Gastrocnemius medialis (tissue), 4 donors: Measurements from ENCODE around the gene NPIPB2. TPM values are rescaled to one million over a fixed set of nuclear protein-coding genes. Genes with fewer than 3 reads are reported as not detected.

Source experiments
- ATAC-seq, 2 donors: fragments of 150-250 bp; one replicate each; pipeline ENCODE4 v1.9.1; 2016
- DNase-seq, 2 donors: peaks; one replicate each; pipeline ENCODE4 v3.0.0-alpha.2; 2019
- H3K27ac ChIP-seq, 4 donors: fragments of 200-600 bp; sonication (generic); 1 replicate in 1 of 4; 2 replicates in 3 of 4; pipeline ENCODE4 v1.5.1; 2016 to 2018; ENCODE audit warnings: mild to moderate bottlenecking in 2 of 4, moderate library complexity in 1 of 4
- H3K27me3 ChIP-seq, 3 donors: fragments of 200-600 bp; sonication (generic) in 2 of 3; 1 replicate in 1 of 3; 2 replicates in 2 of 3; pipeline versions ENCODE4 v1.5.1 to v1.6.0; 2016 to 2019; ENCODE audit warnings: mild to moderate bottlenecking in 1 of 3, moderate library complexity in 1 of 3
- H3K36me3 ChIP-seq, 2 donors: fragments of 200-600 bp; sonication (generic) in 1 of 2; one replicate each; pipeline ENCODE4 v1.5.1; 2017 to 2018
- H3K4me1 ChIP-seq, 2 donors: fragments of 200-600 bp; sonication (generic) in 1 of 2; one replicate each; pipeline ENCODE4 v1.5.1; 2016 to 2017; ENCODE audit warnings: mild to moderate bottlenecking in 2 of 2
- H3K4me3 ChIP-seq, 4 donors: fragments of 200-600 bp; sonication (generic) in 3 of 4; 1 replicate in 1 of 4; 2 replicates in 3 of 4; pipeline ENCODE4 v1.5.1; 2016 to 2019; ENCODE audit warnings: mild to moderate bottlenecking in 2 of 4
- H3K9me3 ChIP-seq, 3 donors: fragments of 200-600 bp; sonication (generic) in 2 of 3; 1 replicate in 1 of 3; 2 replicates in 2 of 3; pipeline ENCODE4 v1.5.1; 2016 to 2019
- POLR2A ChIP-seq, 2 donors: fragments of 450-650 bp; IDR thresholded peaks; one replicate each; pipeline ENCODE4 v1.6.1; 2017; ENCODE audit warnings: antibody characterized with exemption in 2 of 2, mild to moderate bottlenecking in 2 of 2, moderate library complexity in 2 of 2
- in situ Hi-C, 4 donors: fragments of 200-750 bp; cut with MboI; loops; one replicate each; pipeline versions ENCODE4 v1.15.0 to v1.8.0; 2017; ENCODE audit warnings: low sequenced_read_pairs in 4 of 4
- intact Hi-C: fragments of 100-400 bp; cut with DNase I; formaldehyde crosslinking; loops from one replicate; pipeline ENCODE4 v1.15.1; 2023; ENCODE audit warnings: low total_unique reads
- total RNA-seq, 4 donors: library from RNA; depleted of rRNA; stranded (reverse); fragments of >200 nt; gene quantifications; one replicate each; pipeline versions ENCODE4 v1.1.0 to v1.2.3, GENCODE V29; 2016
- TF ChIP-seq, protein P1 (sequence below), 5 experiments: fragments of 450-650 bp in 3 of 5; fragments of 200-600 bp in 2 of 5; sonication (generic) in 2 of 5; IDR thresholded peaks in 4 of 5; conservative IDR thresholded peaks in 1 of 5; 1 replicate in 4 of 5; 2 replicates in 1 of 5; pipeline ENCODE4 v1.5.1; 2016 to 2019; ENCODE audit warnings: antibody characterized with exemption in 5 of 5, mild to moderate bottlenecking in 3 of 5, moderate library complexity in 3 of 5

NPIPB2 gene
- total RNA-seq, 4 donors from 2014 or later = 2.3 to 5.5 (median 4.1) TPM; not detected in 1

DNA sequence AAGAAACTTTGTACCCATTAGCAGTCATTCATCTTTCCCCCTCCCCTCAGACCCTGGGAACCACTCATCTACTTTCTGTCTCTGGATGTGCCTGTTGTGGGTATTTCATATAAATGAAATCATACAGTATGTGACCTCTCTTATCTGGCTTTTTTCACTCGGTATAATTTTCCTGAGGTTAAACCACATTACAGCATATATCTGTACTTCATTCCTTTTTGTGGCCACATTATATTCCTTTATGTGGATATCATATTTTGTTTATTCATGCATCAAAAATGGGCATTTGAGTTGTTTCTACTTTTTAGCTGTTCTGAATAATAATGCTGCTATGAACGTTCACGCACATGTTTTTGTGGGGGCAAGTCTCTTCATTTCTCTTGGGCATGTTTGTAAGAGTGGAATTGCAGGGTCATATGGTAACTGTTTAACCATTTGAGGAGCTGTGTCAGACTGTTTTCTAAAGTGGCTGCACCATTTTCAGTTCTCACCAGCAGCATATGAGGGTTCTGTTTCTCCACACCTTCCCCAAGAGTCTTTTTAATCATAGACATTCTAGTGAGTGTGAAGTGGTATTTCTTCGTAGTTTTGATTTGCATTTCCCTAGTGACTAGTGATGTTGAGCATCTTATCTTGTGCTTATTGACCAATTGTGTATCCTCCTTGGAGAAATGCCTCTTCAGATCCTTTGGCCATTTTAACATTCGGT is 38.4 kb upstream of the NPIPB2 start:
- Histone ChIP-seq H3K27ac (no peak overlapping the region), H3K36me3 (no peaks in the 10 kb centered on the region), H3K4me1 (peaks cover 17 to 24% of the 10 kb centered on the region in 2 donors), H3K4me3 (no peak overlapping the region), H3K27me3 (no peaks in the 10 kb centered on the region), H3K9me3 (no peaks in the 10 kb centered on the region)
- DNase-seq (no peak), ATAC-seq (no peak)
- intact Hi-C loops (no loop called here), in situ Hi-C loops (no loop called here)
- TF ChIP-seq, protein P1, sequence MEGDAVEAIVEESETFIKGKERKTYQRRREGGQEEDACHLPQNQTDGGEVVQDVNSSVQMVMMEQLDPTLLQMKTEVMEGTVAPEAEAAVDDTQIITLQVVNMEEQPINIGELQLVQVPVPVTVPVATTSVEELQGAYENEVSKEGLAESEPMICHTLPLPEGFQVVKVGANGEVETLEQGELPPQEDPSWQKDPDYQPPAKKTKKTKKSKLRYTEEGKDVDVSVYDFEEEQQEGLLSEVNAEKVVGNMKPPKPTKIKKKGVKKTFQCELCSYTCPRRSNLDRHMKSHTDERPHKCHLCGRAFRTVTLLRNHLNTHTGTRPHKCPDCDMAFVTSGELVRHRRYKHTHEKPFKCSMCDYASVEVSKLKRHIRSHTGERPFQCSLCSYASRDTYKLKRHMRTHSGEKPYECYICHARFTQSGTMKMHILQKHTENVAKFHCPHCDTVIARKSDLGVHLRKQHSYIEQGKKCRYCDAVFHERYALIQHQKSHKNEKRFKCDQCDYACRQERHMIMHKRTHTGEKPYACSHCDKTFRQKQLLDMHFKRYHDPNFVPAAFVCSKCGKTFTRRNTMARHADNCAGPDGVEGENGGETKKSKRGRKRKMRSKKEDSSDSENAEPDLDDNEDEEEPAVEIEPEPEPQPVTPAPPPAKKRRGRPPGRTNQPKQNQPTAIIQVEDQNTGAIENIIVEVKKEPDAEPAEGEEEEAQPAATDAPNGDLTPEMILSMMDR (IDR thresholded peaks at IDR 0.05 in 4 of 5, conservative IDR thresholded peaks at IDR 0.05 in 1 of 5) = no peak
- TF ChIP-seq POLR2A (IDR thresholded peaks at IDR 0.05) = no peak

DNA sequence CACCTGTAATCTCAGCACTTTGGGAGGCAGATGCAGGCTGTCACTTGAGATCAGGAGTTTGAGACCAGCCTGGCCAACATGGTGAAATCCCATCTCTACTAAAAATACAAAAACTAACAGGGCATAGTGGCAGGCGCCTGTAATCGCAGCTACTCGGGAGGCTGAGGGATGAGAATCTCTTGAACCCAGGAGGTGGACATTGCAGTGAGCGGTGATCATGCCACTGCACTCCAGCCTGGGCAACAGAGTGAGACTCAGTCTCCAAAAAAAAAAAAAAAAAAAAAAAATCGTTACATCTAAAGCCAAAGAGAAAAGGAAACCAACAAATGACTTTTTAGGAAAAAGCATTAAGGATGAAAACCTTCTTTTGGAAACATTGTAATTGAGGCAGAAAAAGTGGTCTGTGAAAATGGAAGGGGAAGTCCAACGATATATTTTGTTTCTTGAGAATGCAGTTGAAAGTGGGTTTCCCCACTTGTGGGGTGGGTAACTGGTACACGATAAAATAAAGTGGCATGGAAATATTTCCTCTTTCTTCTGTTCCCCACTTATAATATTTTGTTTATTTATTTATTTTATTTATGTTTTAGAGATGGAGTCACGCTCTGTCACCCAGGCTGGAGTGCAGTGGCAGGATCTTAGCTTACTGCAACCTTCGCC is 37.3 kb upstream of the NPIPB2 start:
- Histone ChIP-seq H3K4me3 (no peak overlapping the region), H3K4me1 (peaks cover 17 to 24% of the 10 kb centered on the region in 2 donors), H3K27ac (no peak overlapping the region), H3K36me3 (no peaks in the 10 kb centered on the region), H3K27me3 (no peaks in the 10 kb centered on the region), H3K9me3 (no peaks in the 10 kb centered on the region)
- in situ Hi-C loops (loop anchor here in 3 of 4 donors (5.0 to 10.0 kb wide), 2 partner anchors 86 to 88 kb away; no protein-coding TSS in a partner anchor), intact Hi-C loops (loop anchor here (5.0 kb wide), 1 partner anchor 182 kb away; the partner anchor contains the start of gene ZC3H7A)
- DNase-seq = no peak
- ATAC-seq = no peak
- TF ChIP-seq POLR2A (IDR thresholded peaks at IDR 0.05) = no peak
- TF ChIP-seq, protein P1 (IDR thresholded peaks at IDR 0.05 in 4 of 5, conservative IDR thresholded peaks at IDR 0.05 in 1 of 5) = no peak

DNA sequence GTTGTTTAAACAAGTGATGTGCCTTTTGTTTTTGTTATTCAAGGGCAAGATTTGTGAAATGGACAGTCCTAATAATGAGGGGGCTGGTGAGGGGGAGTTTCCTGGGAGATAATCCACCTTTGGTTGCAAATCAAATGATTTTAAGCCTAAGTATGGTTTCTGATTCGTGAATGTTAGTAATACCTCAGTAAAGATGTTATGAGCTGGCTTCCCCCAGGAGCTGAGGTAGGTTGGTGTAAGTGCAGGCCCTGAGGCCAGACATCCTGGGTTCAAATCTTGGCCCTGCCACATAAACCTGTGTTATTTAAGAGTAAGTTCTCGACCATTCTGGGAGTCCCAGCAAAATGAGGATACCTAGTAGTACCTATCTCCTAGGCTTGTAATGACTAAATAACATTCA is 36.2 kb upstream of the NPIPB2 start:
- H3K4me3 ChIP-seq = peak overlapping the region; percentile 85 to 91 (median 88)
- no peak for ATAC-seq
- intact Hi-C loops (loop anchor here (5.0 kb wide), 1 partner anchor 181 kb away; the partner anchor contains the start of gene ZC3H7A), in situ Hi-C loops (loop anchor here in 3 of 4 donors (5.0 to 10.0 kb wide), 2 partner anchors 87 to 89 kb away; no protein-coding TSS in a partner anchor)
- H3K27me3 ChIP-seq = no peaks in the 10 kb centered on the region
- H3K27ac ChIP-seq = peak overlapping the region; percentile 85 to 91 (median 89)
- H3K4me1 ChIP-seq = peaks cover 17 to 24% of the 10 kb centered on the region in 2 donors
- H3K36me3 ChIP-seq = no peaks in the 10 kb centered on the region
- no peak for TF ChIP-seq POLR2A (IDR thresholded peaks at IDR 0.05)
- TF ChIP-seq, protein P1 (IDR thresholded peaks at IDR 0.05 in 4 of 5, conservative IDR thresholded peaks at IDR 0.05 in 1 of 5) = no peak
- no peak for DNase-seq
- no peaks in the 10 kb centered on the region for H3K9me3 ChIP-seq

DNA sequence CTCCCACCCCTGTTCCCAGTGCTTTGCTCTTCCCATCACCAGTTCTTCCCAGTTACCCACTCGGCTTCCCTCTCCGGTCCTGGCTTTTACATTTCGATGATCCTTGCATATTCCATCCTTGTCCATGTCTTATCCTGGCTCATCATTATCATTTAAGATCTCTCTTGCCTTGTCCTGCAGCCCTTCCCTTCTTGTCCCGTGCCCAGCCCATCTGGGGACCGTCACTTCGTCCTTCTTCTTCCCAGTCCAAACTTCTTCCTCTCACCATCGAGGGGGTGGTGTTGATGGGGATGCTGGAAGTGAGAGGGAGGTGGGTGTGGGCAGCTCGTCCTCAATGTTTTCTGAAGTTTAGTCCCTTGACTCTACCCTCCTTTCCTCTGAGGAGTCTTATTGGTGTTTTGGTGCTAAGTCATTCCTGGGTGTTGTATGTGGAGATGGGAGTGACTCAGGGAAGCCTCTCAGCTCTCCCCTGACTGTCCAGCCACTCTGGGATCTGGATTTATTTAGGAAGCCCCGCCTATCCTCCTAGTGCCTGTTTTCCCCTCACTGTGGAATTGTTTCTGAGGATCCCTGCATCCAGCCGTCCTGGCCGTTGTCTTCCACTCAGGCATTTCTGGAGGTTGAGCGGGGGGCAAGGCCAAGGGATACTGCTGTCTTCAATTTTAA is 35.7 kb upstream of the NPIPB2 start:
- Histone ChIP-seq H3K27ac (peak overlapping the region; percentile 85 to 91 (median 89)), H3K9me3 (no peaks in the 10 kb centered on the region), H3K4me1 (peaks cover 17 to 24% of the 10 kb centered on the region in 2 donors), H3K36me3 (no peaks in the 10 kb centered on the region), H3K27me3 (no peaks in the 10 kb centered on the region), H3K4me3 (peak overlapping the region; percentile 85 to 91 (median 88))
- peak in 1 of 2 donors; percentile 43 for DNase-seq
- peak; percentile 44 to 53 for TF ChIP-seq POLR2A (IDR thresholded peaks at IDR 0.05)
- TF ChIP-seq, protein P1 (IDR thresholded peaks at IDR 0.05 in 4 of 5, conservative IDR thresholded peaks at IDR 0.05 in 1 of 5) = no peak
- ATAC-seq = peak; percentile 54 to 59
- in situ Hi-C loops = loop anchor here in 3 of 4 donors (5.0 to 10.0 kb wide), 2 partner anchors 87 to 90 kb away; no protein-coding TSS in a partner anchor
- intact Hi-C loops = loop anchor here (2.0 to 5.0 kb wide), 2 partner anchors 85 to 180 kb away; partner anchors contain the start of gene ZC3H7A
